Stimulated activated CD4-positive, alpha-beta T cell treated with anti-CD3 and anti-CD28 coated beads, Interleukin-4, amount 100 ng/mL, for 48 hours (primary cell): ENCODE results near the gene AP1G1.

Experiments
- DNase-seq, 2 donors: peaks; one replicate each; pipeline ENCODE4 v3.0.0-alpha.2; 2020; ENCODE audit warnings: low read depth in 2 of 2

AP1G1 gene

DNA sequence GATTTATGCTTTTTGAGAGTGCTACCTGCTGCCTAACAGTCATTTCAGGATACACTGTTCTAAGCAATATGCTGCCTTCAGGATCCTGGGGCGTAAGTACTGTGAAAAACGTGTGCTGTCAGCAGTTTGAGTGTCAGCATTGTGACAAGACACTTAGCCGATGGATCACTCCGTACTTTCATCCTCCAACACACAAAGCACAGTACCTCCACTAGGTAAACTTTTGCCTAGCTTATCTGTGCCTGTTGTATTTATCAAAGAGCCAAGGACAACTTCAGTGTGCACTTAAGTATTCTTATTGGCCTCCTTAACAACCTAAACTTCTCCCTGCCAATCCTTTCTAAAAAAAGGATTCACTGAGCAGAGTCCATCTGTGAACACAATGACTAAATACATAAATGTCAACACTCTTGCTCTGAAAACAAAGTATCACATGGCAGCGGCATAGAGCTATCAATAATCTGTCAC lies 50.3 kb downstream of the AP1G1 start:
- no peak for DNase-seq

DNA sequence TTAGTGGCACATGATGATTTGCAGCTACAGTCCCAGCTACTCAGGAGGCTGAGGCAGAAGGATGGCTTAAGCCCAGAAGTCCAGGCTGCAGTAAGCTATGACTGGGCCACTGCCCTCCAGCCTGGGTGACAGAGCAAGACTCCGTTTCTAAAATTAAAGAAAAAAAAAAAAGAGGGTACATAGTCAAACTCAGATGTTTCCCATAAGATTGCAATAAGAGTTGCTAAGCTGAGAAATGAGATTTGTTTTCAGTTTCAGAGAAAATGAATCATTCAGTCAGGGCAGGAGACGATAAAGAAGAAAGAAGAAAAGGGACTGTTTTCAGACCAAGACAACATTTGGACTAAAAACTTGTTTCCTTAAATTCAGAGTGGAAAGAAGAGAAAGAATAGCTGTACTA lies 54.0 kb downstream of the AP1G1 start:
- no peak for DNase-seq

DNA sequence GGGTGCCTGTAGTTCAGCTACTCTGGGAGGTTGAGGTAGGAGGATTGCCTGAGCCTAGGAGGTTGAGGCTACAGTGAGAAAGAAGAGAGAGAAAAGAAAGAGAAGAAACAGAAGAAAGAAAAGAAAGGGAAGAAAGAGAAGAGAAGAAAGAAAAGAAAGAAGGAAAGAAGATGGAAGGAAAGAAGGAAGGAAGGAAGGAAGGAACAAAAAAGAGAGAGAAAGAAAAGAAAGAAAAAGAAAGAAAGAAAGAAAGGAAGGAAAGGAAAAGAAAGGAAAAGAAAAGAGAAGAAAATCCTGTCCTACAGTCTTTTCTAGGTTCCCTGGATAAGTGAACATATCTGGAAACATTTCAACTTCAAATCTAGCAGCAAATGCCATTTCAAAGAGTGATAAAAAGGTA lies 54.5 kb downstream of the AP1G1 start:
- no peak for DNase-seq

DNA sequence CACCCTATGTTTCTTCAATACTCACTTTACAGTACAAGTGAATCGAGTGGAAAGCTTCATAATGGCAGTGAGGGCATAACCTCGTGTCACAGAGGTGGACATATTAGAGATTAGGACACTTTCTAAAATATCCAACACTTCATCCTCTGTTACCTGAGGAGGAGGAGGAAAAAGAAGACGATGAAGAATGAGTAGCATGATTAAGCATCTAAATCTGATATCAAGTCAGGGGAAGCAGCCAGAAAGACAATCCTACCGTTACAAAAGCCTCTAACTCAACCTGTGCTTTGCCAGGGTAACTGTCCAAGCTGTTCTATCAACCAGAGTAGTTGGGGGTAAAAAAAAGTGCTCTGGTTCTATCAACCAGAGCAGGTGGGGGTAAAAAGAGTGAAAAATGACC lies 60.4 kb downstream of the AP1G1 start:
- no peak for DNase-seq

DNA sequence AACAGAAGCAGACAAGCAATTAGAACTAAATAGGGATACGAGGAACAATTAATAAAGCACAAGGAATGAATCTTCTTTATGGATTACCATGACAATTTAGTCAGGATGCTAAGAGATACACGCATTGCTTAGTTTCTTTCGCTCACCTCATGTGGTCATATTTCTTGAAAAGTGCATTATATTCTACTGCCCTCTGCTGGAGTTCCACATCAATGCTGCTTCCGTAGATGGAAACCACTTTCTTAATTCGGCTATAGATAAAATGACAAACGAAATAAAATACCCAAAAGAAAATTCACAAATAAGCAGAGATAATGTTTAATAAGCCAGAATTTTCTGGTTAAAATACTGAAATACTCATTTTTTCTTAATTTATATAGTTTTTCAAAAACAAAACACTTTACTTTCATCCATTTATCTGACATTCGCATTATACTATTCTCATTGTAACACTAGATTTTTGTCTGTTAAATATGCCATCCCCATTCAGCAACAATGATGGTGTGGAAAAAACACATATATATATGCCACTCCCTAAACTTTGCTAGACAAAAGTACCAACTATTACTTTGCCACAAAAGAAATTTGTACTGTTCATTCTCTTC lies 62.1 kb downstream of the AP1G1 start:
- DNase-seq = no peak

DNA sequence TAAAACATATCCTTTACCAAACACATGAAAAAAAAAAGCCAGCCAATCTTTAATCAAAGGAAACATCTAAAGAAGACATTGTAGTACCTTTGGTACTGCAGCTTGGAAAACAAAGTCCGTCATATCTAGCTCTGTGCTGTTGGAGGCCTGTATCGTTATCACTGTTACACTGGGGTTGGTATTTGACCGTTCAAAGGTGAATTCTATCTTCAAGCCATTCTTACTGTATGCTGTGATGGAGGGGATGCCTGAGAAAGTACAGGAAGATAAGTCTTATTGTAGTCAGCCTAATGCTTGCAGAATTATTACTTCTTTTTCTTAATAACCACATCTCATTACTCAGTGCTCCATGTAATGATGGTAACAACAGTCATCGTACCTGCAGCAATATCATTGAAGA lies 69.8 kb downstream of the AP1G1 start:
- DNase-seq = no peak

DNA sequence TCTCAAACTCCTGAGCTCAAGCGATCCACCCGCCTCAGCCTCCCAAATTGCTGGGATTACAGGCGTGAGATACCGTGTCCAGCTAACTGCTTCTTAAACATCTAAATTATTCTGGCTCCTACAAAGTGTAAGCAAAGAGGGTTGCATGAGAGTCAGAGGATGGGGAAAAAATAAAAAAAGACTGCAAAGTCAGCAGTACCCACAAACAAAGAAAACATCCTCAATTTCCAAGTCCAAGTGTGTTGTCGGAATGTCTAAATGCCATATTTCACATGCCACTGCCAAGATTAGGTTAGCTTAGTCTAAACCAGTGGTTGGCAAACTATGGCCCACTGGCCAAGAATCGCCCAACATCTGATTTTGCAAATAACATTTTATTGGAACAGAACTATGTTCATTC lies 71.1 kb downstream of the AP1G1 start:
- no peak for DNase-seq

DNA sequence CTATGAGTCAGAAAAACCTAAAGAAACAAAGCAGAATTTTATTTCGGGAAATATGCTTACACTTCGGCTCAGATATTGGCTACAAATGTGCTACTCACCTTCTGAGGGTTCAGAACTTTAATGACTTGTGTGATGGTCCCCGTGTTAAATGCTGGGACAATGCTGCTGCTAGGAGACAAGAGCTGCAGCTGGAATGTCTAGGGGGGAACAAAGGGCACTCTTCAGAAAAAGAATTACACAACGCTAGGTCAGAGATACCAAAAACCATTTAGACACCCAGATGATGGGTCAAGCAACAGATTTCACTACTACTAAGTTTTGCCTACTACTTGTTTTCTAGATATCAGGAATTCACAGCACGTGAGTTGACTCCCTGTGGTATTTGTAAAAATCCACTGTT lies 74.1 kb downstream of the AP1G1 start:
- no peak for DNase-seq

DNA sequence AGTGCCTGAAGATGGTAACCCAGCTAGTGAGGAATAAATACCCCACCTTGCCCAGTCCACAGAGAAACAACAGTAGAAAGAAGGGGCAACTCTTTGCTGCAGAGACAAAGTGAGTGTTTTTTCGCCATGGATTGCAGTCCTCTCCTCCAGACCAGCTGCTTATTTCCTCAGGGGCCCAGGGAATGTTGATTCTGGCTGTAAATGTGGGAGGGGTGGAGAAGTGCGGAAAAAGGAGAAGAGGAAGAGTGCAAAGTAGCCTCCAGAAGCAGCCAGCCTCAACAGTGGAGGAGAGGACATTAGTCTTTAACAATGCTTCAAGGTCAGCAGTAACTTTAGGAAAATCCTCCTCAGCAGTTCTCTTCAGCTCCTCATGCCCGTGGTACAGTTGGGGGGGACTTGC lies 76.0 kb downstream of the AP1G1 start:
- DNase-seq = no peak

DNA sequence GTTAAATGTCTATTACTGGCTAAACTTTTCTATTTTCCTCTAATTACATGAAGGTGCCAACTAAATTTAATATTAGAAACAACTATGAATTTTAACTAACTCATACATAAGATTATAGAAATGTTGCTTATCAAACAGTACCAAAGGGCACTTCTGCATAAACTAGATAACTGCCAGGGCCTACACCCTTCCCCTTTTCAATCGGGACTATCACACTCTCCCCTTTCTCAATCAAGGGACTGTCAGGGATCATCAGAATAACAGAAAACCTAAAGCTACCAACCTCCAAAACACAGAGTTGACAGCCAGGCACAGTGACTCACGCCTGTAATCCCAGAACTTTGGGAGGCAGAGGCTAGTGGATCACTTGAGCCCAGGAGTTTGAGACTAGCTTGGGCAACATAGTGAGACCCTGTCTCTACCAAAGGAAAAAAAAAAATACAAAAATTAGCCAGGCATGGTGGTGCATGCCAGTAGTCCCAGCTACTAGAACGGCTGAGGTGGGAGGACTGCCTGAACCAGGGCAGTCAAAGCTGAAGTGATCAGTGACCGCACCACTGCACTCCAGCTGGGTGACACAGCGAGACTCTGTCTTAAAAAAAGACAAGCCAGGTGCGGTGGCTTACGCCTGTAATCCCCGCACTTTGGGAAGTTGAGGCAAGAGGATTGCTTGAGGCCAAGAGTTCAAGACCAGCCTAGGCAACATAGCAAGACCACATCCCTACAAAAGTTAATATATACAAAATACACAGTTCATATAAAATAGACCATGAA lies 80.9 kb downstream of the AP1G1 start:
- no peak for DNase-seq

DNA sequence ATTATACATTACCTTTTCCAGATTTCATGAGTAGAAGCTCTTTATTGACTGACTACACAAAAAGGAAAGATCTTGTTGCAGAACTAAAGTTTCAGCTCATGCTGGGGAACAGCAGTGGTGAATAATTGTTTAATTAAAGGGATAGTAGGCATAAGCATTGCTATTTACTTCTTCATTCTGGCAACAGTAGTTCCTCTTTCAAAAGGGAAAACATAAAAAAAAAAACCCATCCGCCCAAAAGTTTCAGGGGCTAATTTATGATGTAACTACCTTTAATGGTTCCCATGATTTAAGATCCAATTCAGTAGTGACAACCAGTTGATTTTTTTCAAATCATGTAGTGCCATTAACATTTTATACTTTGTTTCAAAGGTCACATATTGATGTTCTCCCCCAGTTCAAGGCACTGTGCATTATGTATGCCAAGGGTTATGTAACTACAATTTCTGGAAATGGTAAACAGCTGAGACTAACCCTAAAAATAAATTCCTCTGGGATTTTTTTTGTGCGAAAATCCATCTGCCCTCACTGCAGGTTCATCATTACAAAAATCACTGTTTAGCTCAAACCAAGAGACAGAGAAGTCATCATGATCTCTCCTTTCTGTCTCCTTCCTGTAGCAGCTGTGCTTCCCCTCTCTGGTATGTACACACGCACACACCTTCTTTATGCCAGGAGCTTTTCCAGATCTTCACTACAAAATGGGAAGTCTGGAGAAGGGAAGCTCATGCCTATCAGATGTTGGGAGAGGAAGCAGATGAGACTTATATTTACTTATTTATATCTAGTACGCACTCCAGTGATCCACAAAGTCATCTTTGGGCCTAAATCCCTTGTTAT lies 81.9 kb downstream of the AP1G1 start:
- no peak for DNase-seq

DNA sequence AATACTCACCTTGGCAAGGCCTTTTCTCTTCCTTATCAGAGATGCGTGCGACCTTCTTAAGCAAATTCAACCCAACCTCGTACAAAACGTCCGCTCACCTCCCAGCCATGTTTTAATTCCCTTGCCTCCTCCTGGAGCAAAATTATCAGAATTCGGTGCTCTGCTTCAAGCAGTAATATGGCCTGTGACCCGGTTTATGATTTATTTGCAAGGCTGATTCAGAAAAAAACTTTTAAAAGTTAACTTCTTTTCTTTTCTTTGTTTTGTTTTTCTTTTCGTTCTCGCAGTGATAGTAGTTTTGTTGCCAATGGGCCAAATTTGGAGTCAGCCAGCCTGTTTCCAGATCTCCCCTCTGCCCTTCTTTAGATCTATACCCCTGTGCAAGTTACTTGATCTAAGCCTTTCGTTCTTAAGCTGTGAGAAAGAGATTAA lies 84.3 kb downstream of the AP1G1 start, which contains the start of gene PHLPP2:
PHLPP2 (minus strand) TSS at position 382 of the 432 bp plus-strand sequence. CDS start 9,906 bp downstream, outside the sequence.
- no peak for DNase-seq

DNA sequence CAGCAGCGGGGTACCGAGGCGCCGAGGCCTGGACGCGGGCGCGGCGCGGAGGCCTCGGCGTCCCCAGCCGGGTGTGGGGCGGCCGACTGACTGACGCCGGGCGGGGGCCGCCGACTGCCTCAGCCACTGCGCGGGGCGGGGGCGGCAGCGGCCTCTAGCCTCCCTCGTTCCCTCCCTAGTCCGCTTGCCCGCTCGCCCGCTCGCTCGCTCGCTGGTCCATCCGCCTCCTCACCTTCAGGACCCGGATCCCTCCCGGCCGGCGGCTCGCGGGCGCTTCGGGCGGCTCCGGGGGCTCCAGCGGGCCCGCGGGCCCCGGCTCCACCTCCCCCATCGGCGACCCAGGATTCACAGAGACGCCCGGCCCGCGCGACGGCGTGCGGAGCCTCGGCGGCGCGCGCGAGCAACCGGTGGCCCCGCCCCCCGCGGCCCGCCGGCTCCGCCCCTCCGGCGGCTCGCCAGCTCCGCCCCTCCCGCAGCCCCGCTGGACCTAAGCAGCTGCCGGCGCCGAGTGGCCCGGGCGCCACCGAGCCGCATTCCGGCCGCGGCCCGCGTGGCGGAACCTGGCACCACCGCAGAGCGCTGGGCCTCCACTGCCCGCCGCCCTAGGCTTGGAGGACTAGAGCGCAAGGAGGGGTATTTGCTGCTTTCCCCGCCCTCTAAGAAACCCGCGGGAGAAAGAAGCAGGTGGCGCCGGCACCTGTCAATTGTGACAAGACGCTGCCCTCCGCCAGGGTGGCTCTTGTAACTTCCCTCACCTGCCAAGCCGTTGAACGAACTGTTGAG lies 84.9 kb downstream of the AP1G1 start:
- peak; percentile 71 to 72 for DNase-seq

DNA sequence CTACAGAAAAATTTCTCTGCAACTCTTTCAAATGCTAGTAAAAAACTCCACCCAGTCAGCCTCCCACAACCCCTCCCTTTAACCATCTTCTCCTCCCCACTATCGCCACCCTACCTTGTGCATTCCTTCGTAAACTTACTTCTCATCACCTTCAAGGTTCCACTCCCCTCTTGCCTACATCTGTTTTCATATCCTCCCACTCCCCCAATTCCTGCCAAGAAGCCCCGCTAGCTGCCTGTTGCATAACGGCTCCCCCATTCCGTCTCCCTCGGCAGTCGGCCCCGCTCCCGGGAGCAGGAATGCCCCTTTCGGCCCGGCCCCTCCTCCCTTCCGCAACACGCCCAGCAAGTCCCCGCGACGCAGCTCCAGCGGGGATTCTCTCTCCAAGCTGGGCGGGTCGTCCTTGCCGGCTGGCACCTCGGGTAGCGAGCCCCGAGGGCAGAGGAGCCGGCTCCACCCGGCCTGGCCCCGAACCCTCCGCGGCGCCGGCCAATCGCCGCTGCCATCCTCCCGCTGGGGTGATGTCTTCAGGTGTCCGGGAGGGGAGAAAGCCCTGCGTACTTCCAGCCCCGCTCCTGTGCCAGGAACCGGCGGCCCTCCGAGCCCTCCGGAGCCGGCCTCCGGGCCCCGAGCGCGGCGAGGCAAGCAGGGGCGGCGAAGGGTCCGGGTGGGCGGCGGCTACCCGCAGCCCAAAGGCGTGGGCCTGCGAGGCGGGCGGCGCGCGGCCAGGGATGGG lies 85.7 kb downstream of the AP1G1 start:
- DNase-seq = peak; percentile 40 to 55

DNA sequence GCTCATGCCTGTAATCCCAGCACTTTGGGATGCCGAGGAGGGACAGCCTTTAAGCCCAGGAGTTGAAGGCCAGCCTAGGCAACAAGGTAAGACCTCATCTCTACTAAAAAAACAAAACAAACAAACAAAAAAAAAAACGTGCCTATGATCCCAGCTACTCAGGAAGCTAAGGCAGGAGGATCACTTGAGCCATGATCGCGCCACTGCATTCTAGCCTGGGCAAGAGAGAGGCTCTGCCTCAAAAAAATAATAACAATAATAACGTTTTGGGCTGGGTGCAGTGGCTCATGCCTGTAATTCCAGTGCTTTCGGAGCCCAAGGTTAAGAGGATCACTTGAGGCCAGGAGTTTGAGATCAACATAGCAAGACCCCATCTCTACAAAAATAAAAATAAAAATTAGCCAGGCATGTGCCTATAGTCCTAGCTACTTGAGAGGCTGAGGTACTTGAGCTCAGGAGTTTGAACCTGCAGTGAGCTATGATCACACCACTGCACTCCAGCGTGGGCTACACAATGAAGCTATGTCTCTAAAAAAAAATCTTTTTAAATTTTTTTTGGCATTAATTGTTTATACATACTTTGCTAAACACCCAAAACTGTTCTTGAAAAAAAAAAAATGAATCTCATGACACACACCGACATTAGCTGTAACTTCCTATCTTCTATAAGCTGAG lies 87.4 kb downstream of the AP1G1 start:
- DNase-seq = no peak

DNA sequence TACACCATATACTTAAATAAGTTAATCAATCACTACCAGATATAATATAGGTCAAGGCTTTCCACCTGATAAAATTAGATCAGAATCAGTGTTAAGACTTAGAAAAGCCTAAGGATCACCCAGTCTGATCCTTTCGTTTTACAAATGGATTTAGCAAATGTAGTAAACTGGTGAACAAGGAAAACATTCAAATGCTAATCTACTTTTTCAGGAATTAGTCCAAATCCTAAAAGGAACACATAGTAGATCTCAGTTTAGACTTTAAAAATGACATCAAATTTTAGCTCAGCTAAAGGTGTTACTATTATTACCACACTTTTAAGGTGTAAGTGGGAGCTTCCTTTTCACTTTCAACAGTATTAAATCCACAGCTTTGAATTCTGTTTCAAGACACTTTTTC lies 96.1 kb downstream of the AP1G1 start:
- no peak for DNase-seq

DNA sequence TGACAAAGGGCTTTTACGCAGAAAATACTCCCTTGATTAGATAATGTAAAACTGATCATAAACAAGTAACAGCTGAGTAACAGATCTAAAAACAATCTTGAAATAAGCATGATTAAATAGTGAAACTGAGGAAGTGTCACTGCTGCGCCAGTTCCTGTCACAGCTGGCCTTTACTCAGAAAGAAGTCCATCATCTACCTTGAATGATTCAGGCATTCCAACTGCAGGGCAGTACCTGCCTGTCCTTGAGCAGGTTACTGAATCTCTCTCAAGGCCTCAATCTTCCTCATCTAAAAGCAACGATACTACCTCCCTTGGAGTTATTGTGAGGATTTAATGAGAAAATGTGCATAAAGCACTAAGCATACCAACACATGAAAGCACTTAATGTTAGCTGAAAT lies 96.8 kb downstream of the AP1G1 start:
- DNase-seq = no peak

DNA sequence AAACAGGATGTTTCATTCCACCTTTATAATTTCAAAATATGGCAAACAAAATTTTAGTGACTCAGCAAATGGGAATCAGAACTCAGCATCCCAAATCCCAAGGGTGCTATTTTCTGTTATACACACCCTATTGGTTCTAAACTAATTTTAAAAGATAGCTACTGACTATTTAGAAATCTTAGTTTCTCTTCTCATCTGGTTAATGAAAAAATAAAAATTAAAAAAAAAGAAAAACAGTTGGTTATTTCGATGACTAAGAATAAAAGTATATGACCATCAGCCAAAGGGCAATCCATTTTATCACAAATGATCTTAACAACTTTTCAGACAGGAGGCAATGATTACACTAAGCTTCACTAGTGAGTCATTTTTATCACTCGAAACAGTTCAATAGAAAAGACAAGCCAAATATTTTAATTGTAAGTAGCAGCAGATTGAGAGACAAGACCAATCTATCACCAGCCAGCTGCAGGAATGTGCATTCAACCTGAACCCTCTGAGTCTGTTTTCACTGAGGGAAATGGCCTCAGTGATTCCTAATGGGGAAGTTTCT lies 99.3 kb downstream of the AP1G1 start:
- no peak for DNase-seq

DNA sequence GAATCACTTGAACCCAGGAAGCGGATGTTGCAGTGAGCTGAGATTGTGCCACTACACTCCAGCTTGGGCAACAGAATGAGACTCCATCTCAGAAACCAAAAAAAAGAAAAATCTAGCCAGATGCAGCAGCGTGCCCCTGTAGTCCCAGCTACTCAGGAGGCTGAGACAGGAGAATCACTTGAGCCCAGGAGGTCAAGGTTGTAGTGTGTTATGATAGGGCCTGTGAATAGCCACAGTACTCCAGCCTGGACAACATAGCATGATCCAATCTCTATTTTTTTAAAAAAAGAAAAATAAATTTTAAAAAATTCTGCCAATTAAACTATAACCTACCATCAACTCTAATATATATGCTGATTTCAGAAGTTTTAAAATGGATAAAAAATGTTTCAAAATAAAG lies 99.9 kb downstream of the AP1G1 start:
- DNase-seq = no peak

DNA sequence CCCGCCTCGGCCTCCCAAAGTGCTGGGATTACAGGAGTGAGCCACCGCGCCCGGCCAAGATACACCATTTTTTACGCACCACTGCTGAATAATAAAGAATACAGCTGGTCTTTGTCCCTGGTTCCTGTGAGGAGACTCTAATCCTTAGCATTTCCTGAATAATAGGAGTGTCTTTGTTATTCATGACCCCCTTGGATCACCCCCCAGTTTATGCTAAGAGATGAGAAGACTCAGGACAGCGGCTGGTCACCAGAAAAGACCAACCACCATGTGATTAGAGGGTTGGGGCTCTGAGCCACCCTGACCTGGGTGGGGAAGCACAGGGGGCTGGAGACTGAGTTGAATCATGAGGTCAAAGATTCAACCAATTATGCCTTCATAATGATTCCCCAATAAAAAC lies 101.4 kb downstream of the AP1G1 start:
- no peak for DNase-seq
